Osteocyte (in vitro differentiated cells): ENCODE measurements around the gene AMBN. TPM values are rescaled to one million over a fixed set of nuclear protein-coding genes. Genes with fewer than 3 reads are reported as not detected.

Experiments used
- DNase-seq: peaks from one replicate; pipeline ENCODE4 v3.0.0; 2021; ENCODE audit warnings: mixed read lengths; ENCODE audit not compliant: unreplicated experiment; ENCODE audit errors: extremely low spot score
- H3K27ac Mint-ChIP-seq: one replicate; pipeline ENCODE4 v1.8.0; 2021; ENCODE audit warnings: mild to moderate bottlenecking, mixed read lengths; ENCODE audit not compliant: unreplicated experiment
- H3K27me3 Mint-ChIP-seq: one replicate; pipeline ENCODE4 v1.8.0; 2021; ENCODE audit warnings: mixed read lengths; ENCODE audit not compliant: unreplicated experiment
- H3K36me3 Mint-ChIP-seq: one replicate; pipeline ENCODE4 v1.8.0; 2021; ENCODE audit warnings: mixed read lengths; ENCODE audit not compliant: unreplicated experiment
- H3K4me1 Mint-ChIP-seq: one replicate; pipeline ENCODE4 v1.8.0; 2021; ENCODE audit warnings: mixed read lengths; ENCODE audit not compliant: unreplicated experiment
- H3K4me3 Mint-ChIP-seq: one replicate; pipeline ENCODE4 v1.8.0; 2021; ENCODE audit warnings: mild to moderate bottlenecking, moderate library complexity, mixed read lengths; ENCODE audit not compliant: unreplicated experiment
- H3K9me3 Mint-ChIP-seq: one replicate; pipeline ENCODE4 v1.8.0; 2021; ENCODE audit warnings: mixed read lengths; ENCODE audit not compliant: unreplicated experiment
- total RNA-seq: library from RNA; stranded (reverse); gene quantifications from 2 replicates; pipeline ENCODE4 v1.2.1, GENCODE V29; 2021
- TF ChIP-seq, protein P1 (sequence below): fragments of 200-600 bp; sonication (generic); IDR thresholded peaks from 2 replicates; pipeline ENCODE4 v1.5.0; 2021; ENCODE audit warnings: antibody characterized with exemption, mild to moderate bottlenecking, moderate library complexity

AMBN gene
- total RNA-seq, 1 donor from 2014 or later, result not detected

DNA sequence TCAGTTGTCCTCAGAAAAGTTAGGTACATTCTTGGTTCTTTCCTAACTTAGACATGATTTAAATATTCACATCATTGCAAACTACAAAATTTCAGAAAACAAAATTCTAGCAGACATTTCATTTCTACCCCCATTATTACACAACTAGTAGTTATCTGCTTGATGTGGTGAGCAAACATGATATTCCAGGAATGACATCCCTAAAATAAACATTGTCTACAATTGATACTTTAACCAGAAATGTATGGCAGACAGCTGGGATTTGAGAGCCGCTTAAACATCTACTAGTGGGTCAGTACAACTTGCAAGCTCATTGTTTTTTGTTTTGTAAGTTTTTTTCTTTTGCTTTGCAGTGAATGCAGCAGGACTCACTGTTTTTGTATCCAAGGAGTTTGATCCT is 32.1 kb upstream of the AMBN start:
- Mint-ChIP-seq H3K36me3 (no peaks in the 10 kb centered on the region), H3K27ac (no peak overlapping the region)
- TF ChIP-seq, protein P1, sequence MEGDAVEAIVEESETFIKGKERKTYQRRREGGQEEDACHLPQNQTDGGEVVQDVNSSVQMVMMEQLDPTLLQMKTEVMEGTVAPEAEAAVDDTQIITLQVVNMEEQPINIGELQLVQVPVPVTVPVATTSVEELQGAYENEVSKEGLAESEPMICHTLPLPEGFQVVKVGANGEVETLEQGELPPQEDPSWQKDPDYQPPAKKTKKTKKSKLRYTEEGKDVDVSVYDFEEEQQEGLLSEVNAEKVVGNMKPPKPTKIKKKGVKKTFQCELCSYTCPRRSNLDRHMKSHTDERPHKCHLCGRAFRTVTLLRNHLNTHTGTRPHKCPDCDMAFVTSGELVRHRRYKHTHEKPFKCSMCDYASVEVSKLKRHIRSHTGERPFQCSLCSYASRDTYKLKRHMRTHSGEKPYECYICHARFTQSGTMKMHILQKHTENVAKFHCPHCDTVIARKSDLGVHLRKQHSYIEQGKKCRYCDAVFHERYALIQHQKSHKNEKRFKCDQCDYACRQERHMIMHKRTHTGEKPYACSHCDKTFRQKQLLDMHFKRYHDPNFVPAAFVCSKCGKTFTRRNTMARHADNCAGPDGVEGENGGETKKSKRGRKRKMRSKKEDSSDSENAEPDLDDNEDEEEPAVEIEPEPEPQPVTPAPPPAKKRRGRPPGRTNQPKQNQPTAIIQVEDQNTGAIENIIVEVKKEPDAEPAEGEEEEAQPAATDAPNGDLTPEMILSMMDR, result no peak

DNA sequence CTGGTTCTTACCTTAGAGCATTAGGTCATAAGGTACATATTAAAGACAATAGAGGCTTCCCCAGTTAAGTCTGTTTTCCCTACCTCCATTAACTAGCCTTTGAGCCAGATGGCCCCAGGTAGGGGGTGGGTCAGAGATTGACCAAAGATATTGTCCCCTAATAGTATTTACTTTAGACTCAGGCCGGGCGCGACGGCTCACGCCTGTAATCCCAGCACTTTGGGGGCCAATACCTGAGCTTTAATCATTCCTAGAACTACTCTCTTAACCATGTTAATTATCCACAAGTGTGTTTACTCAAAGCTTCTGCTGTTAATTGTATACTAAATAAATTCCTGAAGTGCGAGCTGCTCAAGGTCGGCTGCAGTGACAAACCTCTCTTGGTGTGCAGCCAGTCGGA is 28.0 kb upstream of the AMBN start:
- Mint-ChIP-seq H3K4me1 (peaks cover 1% of the 10 kb centered on the region), H3K9me3 (no peaks in the 10 kb centered on the region), H3K27me3 (peaks cover 9% of the 10 kb centered on the region), H3K27ac (no peak overlapping the region), H3K36me3 (no peaks in the 10 kb centered on the region), H3K4me3 (no peak overlapping the region)
- TF ChIP-seq, protein P1, result no peak
- DNase-seq, result no peak

More for the DNA sequence above, 32.1 kb upstream of the AMBN start:
- peaks cover 2% of the 10 kb centered on the region for H3K27me3 Mint-ChIP-seq
- H3K4me3 Mint-ChIP-seq, result no peak overlapping the region
- H3K4me1 Mint-ChIP-seq, result peaks cover 6% of the 10 kb centered on the region
- no peaks in the 10 kb centered on the region for H3K9me3 Mint-ChIP-seq
- no peak for DNase-seq

DNA sequence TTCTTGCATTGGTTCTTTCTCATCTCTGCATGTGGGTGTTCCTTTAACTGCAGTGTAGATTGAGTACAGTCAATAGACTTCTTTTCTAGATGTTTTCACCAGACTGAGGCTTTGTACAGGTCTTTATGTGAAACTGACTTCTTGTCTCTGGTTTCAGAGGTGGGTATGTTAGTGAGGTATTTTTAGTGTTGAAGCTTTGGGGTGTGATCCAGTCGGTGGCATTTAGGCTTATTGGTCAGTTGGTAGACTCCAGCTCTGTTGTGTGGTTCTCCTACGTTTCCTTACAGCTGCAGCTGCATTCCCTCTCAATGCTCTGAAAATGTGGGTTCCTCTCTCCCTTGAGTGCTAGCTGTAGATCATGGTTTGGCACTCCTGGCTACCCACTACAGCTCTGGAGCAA is 21.3 kb upstream of the AMBN start:
- Mint-ChIP-seq H3K36me3 (no peaks in the 10 kb centered on the region), H3K4me3 (no peak overlapping the region), H3K27me3 (peaks cover 18% of the 10 kb centered on the region), H3K27ac (no peak overlapping the region), H3K4me1 (no peaks in the 10 kb centered on the region), H3K9me3 (peaks cover 6% of the 10 kb centered on the region)
- no peak for DNase-seq
- TF ChIP-seq, protein P1, result no peak

DNA sequence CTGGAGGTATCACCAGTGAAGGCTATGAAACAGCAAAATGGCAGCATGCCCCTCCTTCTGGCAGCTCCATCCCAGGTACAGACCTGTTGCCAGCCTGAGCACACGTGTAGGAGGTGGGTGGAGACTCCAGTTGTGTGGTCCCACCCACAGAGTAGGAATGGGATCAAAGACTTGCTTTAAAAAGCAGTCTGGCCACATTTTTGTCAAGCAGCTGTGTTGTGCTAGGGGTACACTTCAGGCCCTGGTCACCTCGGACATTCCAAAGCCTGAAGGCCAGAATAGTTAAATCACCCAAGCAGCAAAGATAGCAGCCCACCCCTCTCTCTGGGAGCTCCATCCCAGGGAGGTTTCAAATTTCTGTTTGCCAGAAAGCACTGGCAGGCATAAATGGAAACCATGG is 20.3 kb upstream of the AMBN start:
- Mint-ChIP-seq H3K9me3 (peaks cover 6% of the 10 kb centered on the region), H3K36me3 (no peaks in the 10 kb centered on the region), H3K4me1 (no peaks in the 10 kb centered on the region), H3K27me3 (peaks cover 20% of the 10 kb centered on the region), H3K27ac (no peak overlapping the region), H3K4me3 (no peak overlapping the region)
- DNase-seq, result no peak
- TF ChIP-seq, protein P1, result no peak

DNA sequence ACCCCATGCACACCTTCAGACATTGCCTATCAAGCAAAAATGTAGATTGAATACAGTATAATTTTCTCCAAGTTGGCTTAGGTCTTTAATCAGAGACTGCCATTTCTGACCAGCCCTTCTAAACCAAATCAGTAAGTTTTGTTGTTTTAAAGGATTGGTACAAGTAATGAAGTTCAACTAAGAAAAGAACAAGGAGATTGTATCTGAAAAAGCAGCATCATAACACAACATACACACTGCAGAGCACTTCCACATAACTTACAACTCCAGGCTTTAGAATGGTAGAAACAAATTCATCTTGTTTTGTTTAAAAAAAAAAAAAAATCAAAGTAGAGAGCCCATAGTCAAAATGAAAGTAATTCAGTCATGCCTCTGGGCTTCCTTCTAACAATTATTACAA is 16.1 kb upstream of the AMBN start:
- Mint-ChIP-seq H3K9me3 (no peaks in the 10 kb centered on the region), H3K4me3 (no peak overlapping the region), H3K36me3 (no peaks in the 10 kb centered on the region), H3K27ac (no peak overlapping the region), H3K4me1 (no peaks in the 10 kb centered on the region), H3K27me3 (peaks cover 13% of the 10 kb centered on the region)
- no peak for DNase-seq
- TF ChIP-seq, protein P1, result no peak
